Upper lobe of right lung (tissue), 1 donor: Measurements from ENCODE around the gene KPNA4. TPM values are rescaled to one million over a fixed set of nuclear protein-coding genes. Genes with fewer than 3 reads are reported as not detected.

Experiments used
- ATAC-seq: fragments of 200-7000 bp; cut with Tn5 transposase; one replicate; pipeline ENCODE4 v1.9.1; 2020; ENCODE audit warnings: mild to moderate bottlenecking, moderate library complexity
- DNase-seq: peaks from one replicate; pipeline ENCODE4 v3.0.0-alpha.2; 2020
- H3K27ac ChIP-seq: fragments of 200-600 bp; one replicate; pipeline ENCODE4 v1.8.0; 2022
- H3K27me3 ChIP-seq: fragments of 200-600 bp; one replicate; pipeline ENCODE4 v1.8.0; 2022; ENCODE audit warnings: mild to moderate bottlenecking
- H3K36me3 ChIP-seq: fragments of 200-600 bp; one replicate; pipeline ENCODE4 v1.8.0; 2022
- H3K4me1 ChIP-seq: fragments of 200-600 bp; one replicate; pipeline ENCODE4 v1.8.0; 2022
- H3K4me3 ChIP-seq: fragments of 200-600 bp; one replicate; pipeline ENCODE4 v1.8.0; 2022; ENCODE audit warnings: mild to moderate bottlenecking
- H3K9me3 ChIP-seq: fragments of 200-600 bp; one replicate; pipeline ENCODE4 v1.8.0; 2022
- CTCF ChIP-seq: fragments of 200-600 bp; IDR thresholded peaks from one replicate; pipeline ENCODE4 v1.8.0; 2022; ENCODE audit warnings: antibody characterized with exemption
- intact Hi-C: fragments of 100-400 bp; cut with DNase I; formaldehyde crosslinking; loops from one replicate; pipeline ENCODE4 v1.11.0; 2022
- total RNA-seq: library from RNA; stranded (reverse); fragmentation: NEBNext Ultra II Directional; extraction: Animal tissue kit (Norgen Biotek cat#: 25700); gene quantifications from one replicate; pipeline ENCODE4 v1.2.1, GENCODE V29; 2021
- donor health status: DM: no; HTN: yes; CAD: no; lungs with severe emphysema.

The KPNA4 gene
- total RNA-seq, 1 donor from 2014 or later, result 56.3 TPM

GRCh38 chr3:160472344-160472743 is 93.0 kb downstream of the KPNA4 start:
- no peak for ATAC-seq
- no peak for TF ChIP-seq CTCF
- H3K4me1 ChIP-seq, result no peaks in the 10 kb centered on the region
- no peaks in the 10 kb centered on the region for H3K36me3 ChIP-seq
- no peaks in the 10 kb centered on the region for H3K27me3 ChIP-seq
- no peaks in the 10 kb centered on the region for H3K9me3 ChIP-seq
- intact Hi-C loops, result no loop called here
- no peak overlapping the region for H3K27ac ChIP-seq
- DNase-seq, result no peak
- H3K4me3 ChIP-seq, result no peak overlapping the region

GRCh38 chr3:160471892-160472291 is 93.5 kb downstream of the KPNA4 start:
- DNase-seq, result no peak
- no peak for ATAC-seq
- no peak for TF ChIP-seq CTCF
- no peaks in the 10 kb centered on the region for H3K4me1 ChIP-seq
- intact Hi-C loops, result no loop called here
- no peaks in the 10 kb centered on the region for H3K9me3 ChIP-seq
- no peak overlapping the region for H3K4me3 ChIP-seq
- H3K27ac ChIP-seq, result no peak overlapping the region
- no peaks in the 10 kb centered on the region for H3K36me3 ChIP-seq
- no peaks in the 10 kb centered on the region for H3K27me3 ChIP-seq

- H3K27ac ChIP-seq, result no peak overlapping the region
- H3K36me3 ChIP-seq, result no peaks in the 10 kb centered on the region
- intact Hi-C loops, result no loop called here
- H3K4me3 ChIP-seq, result no peak overlapping the region
- DNase-seq (no peak), ATAC-seq (no peak)
- H3K4me1 ChIP-seq, result no peaks in the 10 kb centered on the region
- TF ChIP-seq CTCF, result no peak
- no peaks in the 10 kb centered on the region for H3K27me3 ChIP-seq
- H3K9me3 ChIP-seq, result no peaks in the 10 kb centered on the region
Observed at GRCh38 chr3:160470181-160470580, 95.2 kb downstream of the KPNA4 start.

GRCh38 chr3:160464971-160465370 is 100.4 kb downstream of the KPNA4 start:
- Histone ChIP-seq H3K27ac (no peak overlapping the region), H3K9me3 (no peaks in the 10 kb centered on the region), H3K27me3 (no peaks in the 10 kb centered on the region), H3K36me3 (no peaks in the 10 kb centered on the region), H3K4me1 (no peaks in the 10 kb centered on the region), H3K4me3 (no peak overlapping the region)
- ATAC-seq (no peak), DNase-seq (no peak)
- no peak for TF ChIP-seq CTCF
- intact Hi-C loops, result no loop called here

- no peak for DNase-seq
- no peak for ATAC-seq
- H3K4me1 ChIP-seq, result no peaks in the 10 kb centered on the region
- H3K27me3 ChIP-seq, result no peaks in the 10 kb centered on the region
- intact Hi-C loops, result no loop called here
- no peaks in the 10 kb centered on the region for H3K9me3 ChIP-seq
- no peak for TF ChIP-seq CTCF
- H3K27ac ChIP-seq, result no peak overlapping the region
- H3K36me3 ChIP-seq, result no peaks in the 10 kb centered on the region
- H3K4me3 ChIP-seq, result no peak overlapping the region
Observed at GRCh38 chr3:160464321-160464720, 101.0 kb downstream of the KPNA4 start.

- Histone ChIP-seq H3K27ac (no peak overlapping the region), H3K36me3 (no peaks in the 10 kb centered on the region), H3K9me3 (no peaks in the 10 kb centered on the region), H3K4me3 (no peak overlapping the region), H3K27me3 (no peaks in the 10 kb centered on the region), H3K4me1 (no peaks in the 10 kb centered on the region)
- intact Hi-C loops, result no loop called here
- DNase-seq (no peak), ATAC-seq (peak; percentile 21)
- TF ChIP-seq CTCF, result no peak
Observed at GRCh38 chr3:160460033-160460432, 105.3 kb downstream of the KPNA4 start.
